Measurements from ENCODE around the gene COPE. TPM values are rescaled to one million over a fixed set of nuclear protein-coding genes. Genes with fewer than 3 reads are reported as not detected.
"Not testable (repeated sequence)": the region's sequence is repeated elsewhere in the genome, so short reads cannot be mapped to it uniquely, and the experiment has no call there.

COPE gene
- total RNA-seq, 4 donors from 2014 or later = 205 to 257 (median 224) TPM

- H3K4me1 ChIP-seq = peaks cover 0 to 9% (median 0%) of the 10 kb centered on the region in 4 donors
- TF ChIP-seq CTCF (IDR thresholded peaks at IDR 0.05) = no peak
- no peak for TF ChIP-seq POLR2A (IDR thresholded peaks at IDR 0.05)
- H3K9me3 ChIP-seq = no peaks in the 10 kb centered on the region
- no peak overlapping the region for H3K4me3 ChIP-seq
- H3K27me3 ChIP-seq = no peaks in the 10 kb centered on the region
- DNase-seq = peak in 1 of 3 donors; percentile 34
- H3K27ac ChIP-seq = no peak overlapping the region
- peaks cover 0 to 82% (median 0%) of the 10 kb centered on the region in 3 donors for H3K36me3 ChIP-seq
These were observed 15.8 kb downstream of the COPE start for GRCh38 chr19:18903156-18904037.

DNA sequence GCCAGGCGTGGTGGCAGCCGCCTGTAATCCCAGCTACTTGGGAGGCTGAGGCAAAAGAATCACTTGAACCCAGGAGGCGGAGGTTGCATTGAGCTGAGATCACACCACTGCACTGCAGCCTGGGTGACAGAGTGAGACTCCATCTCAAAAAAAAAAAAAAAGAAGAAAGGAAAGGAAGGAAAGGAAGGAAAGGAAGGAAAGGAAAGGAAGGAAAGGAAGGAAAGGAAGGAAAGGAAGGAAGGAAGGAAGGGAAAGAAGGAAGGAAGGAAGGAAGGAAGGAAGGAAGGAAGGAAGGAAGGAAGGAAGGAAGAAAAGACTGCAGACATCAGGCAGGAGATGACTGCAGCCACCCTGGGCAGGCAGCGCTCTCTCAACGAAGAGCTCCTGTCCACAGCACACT is 16.7 kb downstream of the COPE start:
- Histone ChIP-seq H3K4me1 (peaks cover 0 to 15% (median 0%) of the 10 kb centered on the region in 4 donors), H3K36me3 (peaks cover 0 to 75% (median 0%) of the 10 kb centered on the region in 3 donors)
- not testable (repeated sequence) for H3K4me3 ChIP-seq, DNase-seq, H3K27ac ChIP-seq, H3K27me3 ChIP-seq, H3K9me3 ChIP-seq

- TF ChIP-seq POLR2A (IDR thresholded peaks at IDR 0.05) (no peak), CTCF (IDR thresholded peaks at IDR 0.05) (no peak)
- Histone ChIP-seq H3K27me3 (no peaks in the 10 kb centered on the region), H3K36me3 (peaks cover 0 to 66% (median 0%) of the 10 kb centered on the region in 3 donors)
These were observed 17.7 kb downstream of the COPE start for GRCh38 chr19:18901491-18901890.

GRCh38 chr19:18900700-18901481 is 18.3 kb downstream of the COPE start:
- Histone ChIP-seq H3K9me3 (no peaks in the 10 kb centered on the region), H3K36me3 (peaks cover 0 to 60% (median 0%) of the 10 kb centered on the region in 3 donors), H3K4me1 (peaks cover 0 to 22% (median 0%) of the 10 kb centered on the region in 4 donors), H3K27me3 (no peaks in the 10 kb centered on the region), H3K27ac (no peak overlapping the region), H3K4me3 (no peak overlapping the region)
- no peak for TF ChIP-seq CTCF (IDR thresholded peaks at IDR 0.05)
- TF ChIP-seq POLR2A (IDR thresholded peaks at IDR 0.05) = no peak
- peak in 1 of 3 donors; percentile 39 for DNase-seq

More at GRCh38 chr19:18901491-18901890, 17.7 kb downstream of the COPE start:
- Histone ChIP-seq H3K4me3 (no peak overlapping the region), H3K9me3 (no peaks in the 10 kb centered on the region), H3K27ac (no peak overlapping the region), H3K4me1 (peaks cover 0 to 18% (median 0%) of the 10 kb centered on the region in 4 donors)
- no peak for DNase-seq

DNA sequence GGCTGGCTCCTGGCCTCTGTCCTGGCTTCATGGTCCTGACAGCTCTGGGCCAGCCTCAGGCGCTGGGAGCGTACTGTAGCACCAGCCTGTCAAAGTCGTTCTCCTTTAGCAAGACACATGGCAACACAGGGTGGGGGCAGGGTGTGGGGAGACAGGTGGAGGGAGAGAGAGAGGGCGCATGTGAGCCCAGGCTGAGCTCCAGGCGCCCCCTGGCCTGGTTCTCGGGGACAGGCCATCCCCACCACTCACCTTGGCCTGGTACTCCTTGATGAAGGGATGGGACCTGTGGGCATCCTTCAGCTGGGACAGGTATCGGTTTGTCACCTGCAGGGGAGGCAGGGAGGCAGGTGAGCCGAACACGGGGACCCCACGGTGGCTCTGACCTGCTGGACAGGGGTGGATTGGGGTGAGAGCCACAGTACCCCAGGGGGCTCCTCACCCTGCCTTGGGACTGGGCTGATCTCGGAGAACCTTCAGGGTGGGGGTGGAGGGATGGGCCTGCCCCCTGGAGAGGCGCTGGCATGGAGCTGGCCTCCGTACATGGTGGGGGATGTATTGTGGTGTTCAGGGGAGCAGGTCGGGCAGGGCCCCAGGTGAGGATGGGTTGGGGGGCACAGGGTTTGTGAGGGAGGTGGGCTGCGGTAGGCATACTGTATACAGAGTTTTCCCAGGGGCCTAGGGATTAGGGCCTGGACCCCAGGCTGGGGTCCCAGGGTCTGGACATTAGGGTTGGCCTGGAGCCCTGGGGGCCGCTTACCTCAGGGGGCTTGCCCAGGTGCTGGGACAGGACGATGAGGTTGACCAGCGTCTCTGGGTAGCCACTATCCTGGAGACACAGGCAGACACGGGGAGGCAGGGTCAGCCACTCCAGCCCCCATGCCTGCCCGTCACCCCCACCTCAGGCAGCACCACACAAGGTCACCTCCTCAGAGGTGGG is 19.3 kb downstream of the COPE start:
- no peaks in the 10 kb centered on the region for H3K9me3 ChIP-seq
- no peak overlapping the region for H3K4me3 ChIP-seq
- peaks cover 0 to 50% (median 0%) of the 10 kb centered on the region in 3 donors for H3K36me3 ChIP-seq
- H3K27me3 ChIP-seq = peaks cover 0 to 8% of the 10 kb centered on the region in 2 donors
- DNase-seq = no peak
- TF ChIP-seq CTCF (IDR thresholded peaks at IDR 0.05) (no peak), POLR2A (IDR thresholded peaks at IDR 0.05) (no peak)
- H3K4me1 ChIP-seq = peaks cover 0 to 31% (median 6%) of the 10 kb centered on the region in 4 donors
- H3K27ac ChIP-seq = no peak overlapping the region
